ENCODE data around the gene PPM1L.

DNA sequence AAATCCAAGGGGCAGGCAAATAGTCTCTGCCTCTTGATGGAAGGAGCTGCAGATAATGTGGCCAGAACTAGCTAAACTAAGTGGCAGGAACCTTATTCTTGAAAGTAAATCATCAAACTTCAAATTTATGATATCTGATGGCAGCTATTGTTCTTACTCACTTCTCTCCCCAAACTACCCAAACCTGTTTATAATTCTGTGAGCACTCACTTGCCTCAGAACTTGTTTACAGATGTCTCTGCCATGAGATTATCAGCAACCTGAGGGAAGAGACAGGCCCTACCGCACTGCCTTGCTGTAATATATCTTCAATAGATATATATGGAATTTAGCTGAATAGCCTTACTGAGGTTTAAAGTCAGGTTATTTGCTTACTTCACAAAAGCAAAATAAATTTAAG lies 351.3 kb downstream of the PPM1L start:
- TF ChIP-seq, protein P1, sequence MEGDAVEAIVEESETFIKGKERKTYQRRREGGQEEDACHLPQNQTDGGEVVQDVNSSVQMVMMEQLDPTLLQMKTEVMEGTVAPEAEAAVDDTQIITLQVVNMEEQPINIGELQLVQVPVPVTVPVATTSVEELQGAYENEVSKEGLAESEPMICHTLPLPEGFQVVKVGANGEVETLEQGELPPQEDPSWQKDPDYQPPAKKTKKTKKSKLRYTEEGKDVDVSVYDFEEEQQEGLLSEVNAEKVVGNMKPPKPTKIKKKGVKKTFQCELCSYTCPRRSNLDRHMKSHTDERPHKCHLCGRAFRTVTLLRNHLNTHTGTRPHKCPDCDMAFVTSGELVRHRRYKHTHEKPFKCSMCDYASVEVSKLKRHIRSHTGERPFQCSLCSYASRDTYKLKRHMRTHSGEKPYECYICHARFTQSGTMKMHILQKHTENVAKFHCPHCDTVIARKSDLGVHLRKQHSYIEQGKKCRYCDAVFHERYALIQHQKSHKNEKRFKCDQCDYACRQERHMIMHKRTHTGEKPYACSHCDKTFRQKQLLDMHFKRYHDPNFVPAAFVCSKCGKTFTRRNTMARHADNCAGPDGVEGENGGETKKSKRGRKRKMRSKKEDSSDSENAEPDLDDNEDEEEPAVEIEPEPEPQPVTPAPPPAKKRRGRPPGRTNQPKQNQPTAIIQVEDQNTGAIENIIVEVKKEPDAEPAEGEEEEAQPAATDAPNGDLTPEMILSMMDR (IDR thresholded peaks at IDR 0.05) = no peak
- no peak for TF ChIP-seq POLR2A (IDR thresholded peaks at IDR 0.05)
